NCI-H748 (cell line): ENCODE data around the gene ANO10.
A peak's percentile ranks its signal among the peaks of the same experiment; 100 is the strongest.
"Not testable (repeated sequence)": the region's sequence is repeated elsewhere in the genome, so short reads cannot be mapped to it uniquely, and the experiment has no call there.

Experiments
- DNase-seq: peaks from one replicate; lab custom pipeline; 2025; ENCODE audit not compliant: unreplicated experiment; lab: John Stamatoyannopoulos, UW

ANO10 gene

GRCh38 chr3:43522727-43523362 is 99.0 kb downstream of the ANO10 start:
- no peak for DNase-seq

- no peak for DNase-seq
Observed at GRCh38 chr3:43521941-43522340, 99.9 kb downstream of the ANO10 start.

- DNase-seq, result not testable (repeated sequence)
Observed at GRCh38 chr3:43518515-43518914, 103.3 kb downstream of the ANO10 start.

- DNase-seq, result no peak
Observed at GRCh38 chr3:43515970-43516635, 105.7 kb downstream of the ANO10 start.

- no peak for DNase-seq
Observed at GRCh38 chr3:43515208-43515917, 106.4 kb downstream of the ANO10 start.

GRCh38 chr3:43512754-43513404 is 108.9 kb downstream of the ANO10 start:
- DNase-seq, result no peak

GRCh38 chr3:43506644-43507043 is 115.2 kb downstream of the ANO10 start:
- DNase-seq, result no peak

- DNase-seq, result no peak
Observed at GRCh38 chr3:43505351-43505750, 116.5 kb downstream of the ANO10 start.

GRCh38 chr3:43503067-43503728 is 118.6 kb downstream of the ANO10 start:
- peak; percentile 38 for DNase-seq

- no peak for DNase-seq
Observed at GRCh38 chr3:43499256-43499655, 122.6 kb downstream of the ANO10 start.

- no peak for DNase-seq
Observed at GRCh38 chr3:43497905-43498365, 123.9 kb downstream of the ANO10 start.

- DNase-seq, result no peak
Observed at GRCh38 chr3:43497422-43497821, 124.4 kb downstream of the ANO10 start.

GRCh38 chr3:43496740-43497375 is 125.0 kb downstream of the ANO10 start:
- no peak for DNase-seq

GRCh38 chr3:43492932-43493331 is 128.9 kb downstream of the ANO10 start:
- DNase-seq, result not testable (repeated sequence)

- DNase-seq, result not testable (repeated sequence)
Observed at GRCh38 chr3:43491807-43492206, 130.0 kb downstream of the ANO10 start.

- no peak for DNase-seq
Observed at GRCh38 chr3:43490640-43491185, 131.1 kb downstream of the ANO10 start.

GRCh38 chr3:43489930-43490329 is 131.9 kb downstream of the ANO10 start:
- no peak for DNase-seq

GRCh38 chr3:43485931-43486330 is 135.9 kb downstream of the ANO10 start:
- DNase-seq, result no peak

- DNase-seq, result no peak
Observed at GRCh38 chr3:43484926-43485488, 136.8 kb downstream of the ANO10 start.

- no peak for DNase-seq
Observed at GRCh38 chr3:43481375-43481774, 140.4 kb downstream of the ANO10 start.
